Stimulated activated CD4-positive, alpha-beta T cell treated with anti-CD3 and anti-CD28 coated beads, Interleukin-12 subunit alpha, Interleukin-12 subunit beta, amount 100 ng/mL, for 24 hours (primary cell): ENCODE measurements around the gene SSH2.
"Not testable (repeated sequence)": the region's sequence is repeated elsewhere in the genome, so short reads cannot be mapped to it uniquely, and the experiment has no call there.

Source experiments
- DNase-seq, 2 experiments: peaks; one replicate each; pipeline ENCODE4 v3.0.0-alpha.2; 2020; ENCODE audit warnings: low read depth in 2 of 2

The SSH2 gene

DNA sequence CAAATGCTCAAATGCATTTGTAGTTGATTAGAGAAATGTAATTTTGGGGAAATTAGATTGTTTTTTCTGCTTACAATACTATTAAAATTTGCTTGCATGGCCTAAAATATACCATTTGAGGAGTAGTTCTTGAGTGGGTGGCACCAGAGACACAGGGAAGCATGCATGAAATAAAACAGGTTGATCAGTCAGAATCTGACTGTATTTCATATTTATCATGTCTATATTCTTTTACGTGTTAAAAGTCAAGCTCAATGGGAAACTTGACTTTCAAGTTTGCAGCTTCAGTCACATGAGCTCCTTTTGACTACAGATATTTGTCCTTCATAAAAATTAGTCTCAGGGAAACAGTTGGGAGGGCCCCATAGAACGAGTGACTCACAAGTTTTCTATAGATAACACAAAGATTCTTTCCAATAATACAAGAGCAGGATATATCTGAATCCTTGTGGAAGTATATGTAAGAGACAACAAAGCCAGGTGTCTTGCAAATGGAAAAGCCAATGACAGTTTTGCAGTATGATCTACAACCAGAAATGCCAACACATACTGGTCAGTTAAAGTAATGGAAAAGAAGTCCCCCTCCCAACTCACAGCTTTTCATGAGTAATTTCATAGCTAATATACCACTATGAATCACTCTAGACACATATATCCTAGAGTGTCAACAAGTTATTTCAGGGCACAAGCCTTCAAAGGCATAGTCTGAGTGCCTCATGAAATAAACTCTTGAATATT lies 265.1 kb downstream of the SSH2 start:
- DNase-seq: no peak

DNA sequence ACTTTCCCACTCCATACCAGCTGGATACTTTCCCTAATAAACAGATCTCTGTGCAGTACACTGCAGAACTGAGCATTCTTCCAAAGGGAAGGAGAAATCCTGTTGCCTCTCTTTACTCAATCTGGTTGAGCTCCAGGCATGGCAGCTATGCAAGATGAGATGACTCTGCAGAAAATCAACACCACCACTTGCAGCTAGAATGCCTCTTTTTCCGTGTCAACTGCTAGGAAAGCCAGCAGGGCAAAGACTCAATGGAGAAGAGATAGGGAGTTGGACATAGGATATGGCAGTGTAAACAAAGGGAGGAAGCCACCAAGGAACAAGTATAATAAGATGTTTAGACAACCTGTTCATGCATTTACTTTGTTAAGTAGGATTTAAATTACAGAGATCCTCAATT lies 266.9 kb downstream of the SSH2 start:
- no peak for DNase-seq

DNA sequence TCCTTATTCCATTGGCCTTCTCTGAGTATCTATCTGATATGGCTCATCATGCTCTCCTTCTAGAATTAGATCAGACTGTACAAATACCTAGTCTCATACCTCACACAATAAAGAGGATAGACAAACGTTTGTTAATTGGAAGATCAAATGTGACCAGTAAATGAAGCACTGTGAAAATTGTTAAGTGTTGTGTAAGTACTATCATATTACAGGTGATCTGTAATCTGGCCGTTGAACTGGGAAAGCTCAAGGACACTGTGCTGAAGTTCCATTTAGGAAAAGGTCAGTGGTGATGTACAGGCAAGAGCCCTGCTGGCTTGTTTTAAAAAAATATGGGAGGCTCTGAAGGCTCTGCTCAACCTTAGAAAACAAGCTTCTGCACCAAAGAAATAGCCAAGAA lies 268.8 kb downstream of the SSH2 start:
- no peak for DNase-seq

DNA sequence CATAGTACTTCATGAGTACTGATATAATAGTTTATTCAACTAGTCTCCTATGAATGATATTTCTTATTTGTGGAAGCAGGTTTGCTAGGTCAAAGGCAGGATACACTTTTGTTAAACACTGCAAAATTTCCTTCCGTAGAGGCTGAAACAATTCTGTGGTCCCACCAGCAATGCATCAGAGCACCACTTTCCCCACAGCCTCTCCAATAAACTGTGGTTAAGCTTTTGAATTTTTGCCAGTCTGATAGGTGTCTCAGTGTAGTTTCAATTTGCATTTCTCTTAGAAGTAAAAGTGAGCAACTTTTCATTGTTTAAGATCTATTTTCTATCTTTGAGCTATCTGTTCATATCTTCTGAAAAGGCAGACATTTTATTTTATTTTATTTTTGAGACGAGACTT lies 270.9 kb downstream of the SSH2 start:
- DNase-seq: no peak

DNA sequence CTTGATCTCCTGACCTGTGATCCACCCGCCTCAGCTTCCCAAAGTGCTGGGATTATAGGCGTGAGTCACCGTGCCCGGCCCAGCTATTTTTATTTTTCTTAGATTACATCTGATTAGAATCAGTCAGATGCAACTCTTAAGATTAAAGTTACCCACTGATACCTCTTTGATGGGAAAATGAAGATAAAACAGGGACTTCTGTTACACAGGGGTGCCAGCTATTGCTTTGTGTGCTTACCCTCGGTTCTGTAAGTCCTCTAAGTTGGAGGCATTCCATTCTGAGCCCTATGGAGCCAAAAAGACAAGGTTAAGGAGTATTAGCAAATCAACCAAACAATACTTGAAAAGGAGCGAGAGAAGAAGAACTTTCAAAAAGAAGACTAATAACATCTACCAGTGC lies 274.7 kb downstream of the SSH2 start:
- DNase-seq: no peak

DNA sequence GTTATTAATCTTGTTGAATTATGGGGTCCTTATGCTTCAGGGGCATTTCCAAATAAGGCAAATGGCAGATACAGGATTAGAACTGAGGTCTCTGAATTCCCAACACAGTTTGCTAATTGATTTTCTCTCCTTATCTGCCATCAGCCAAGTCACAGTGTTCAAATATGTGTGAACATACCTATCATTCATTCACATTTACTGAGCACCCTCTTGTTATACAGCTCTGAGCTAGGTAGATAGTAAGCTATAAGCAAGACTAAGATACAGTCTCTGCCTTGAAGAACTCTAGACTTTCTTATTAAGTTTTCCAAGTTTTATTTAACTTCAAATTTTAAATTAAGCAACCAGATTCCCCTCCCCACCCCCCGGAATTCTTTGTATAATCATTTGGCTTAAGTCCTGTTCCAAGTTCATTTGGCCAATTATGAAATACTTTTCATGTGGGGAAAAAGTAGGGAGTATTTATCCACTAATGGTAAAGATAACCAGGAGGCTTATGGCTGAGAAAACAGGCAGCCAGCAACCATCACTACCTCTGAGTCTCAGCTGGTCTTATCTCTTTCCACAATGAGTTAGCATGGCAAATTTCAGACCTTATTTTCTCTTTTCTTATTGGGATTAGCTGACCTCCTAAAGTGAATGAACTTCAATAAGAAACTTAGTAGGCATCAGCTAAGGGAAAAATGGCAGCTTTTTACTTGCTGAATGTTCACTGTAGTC lies 275.9 kb downstream of the SSH2 start:
- DNase-seq: no peak

DNA sequence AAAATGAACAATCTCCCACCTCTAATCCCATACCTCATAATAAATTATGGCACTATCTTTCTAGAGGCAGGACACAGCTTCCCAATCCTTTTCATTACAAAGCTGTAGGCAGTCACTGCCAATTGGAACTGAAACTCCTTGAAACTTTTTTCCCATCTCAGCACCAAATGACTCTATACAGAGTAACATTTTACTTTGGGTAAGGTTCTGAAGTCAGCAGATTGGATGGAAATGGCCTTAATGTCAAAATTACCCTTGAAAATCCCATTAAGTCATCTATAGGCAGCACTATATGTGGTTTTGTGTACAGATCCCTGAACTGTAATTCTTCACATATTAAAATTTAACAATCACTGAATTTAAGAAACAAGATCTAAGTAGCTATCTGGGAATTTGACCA lies 277.1 kb downstream of the SSH2 start:
- no peak for DNase-seq

DNA sequence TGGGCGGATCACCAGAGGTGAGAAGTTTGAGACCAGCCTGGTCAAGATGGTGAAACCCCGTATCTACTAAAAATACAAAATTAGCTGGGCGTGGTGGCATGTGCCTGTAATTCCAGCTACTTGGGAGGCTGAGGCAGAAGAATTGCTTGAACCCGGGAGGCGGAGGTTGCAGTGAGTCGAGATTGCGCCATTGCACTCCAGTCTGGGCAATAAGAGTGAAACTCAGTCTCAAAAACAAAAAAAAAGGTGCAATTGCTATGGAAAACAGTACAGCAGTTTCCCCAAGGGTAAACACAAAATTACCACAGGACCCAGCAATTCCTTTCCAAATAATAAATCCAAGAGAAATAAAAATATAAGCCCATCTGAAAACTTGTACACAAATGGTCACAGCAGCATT lies 278.1 kb downstream of the SSH2 start:
- not testable (repeated sequence) for DNase-seq

DNA sequence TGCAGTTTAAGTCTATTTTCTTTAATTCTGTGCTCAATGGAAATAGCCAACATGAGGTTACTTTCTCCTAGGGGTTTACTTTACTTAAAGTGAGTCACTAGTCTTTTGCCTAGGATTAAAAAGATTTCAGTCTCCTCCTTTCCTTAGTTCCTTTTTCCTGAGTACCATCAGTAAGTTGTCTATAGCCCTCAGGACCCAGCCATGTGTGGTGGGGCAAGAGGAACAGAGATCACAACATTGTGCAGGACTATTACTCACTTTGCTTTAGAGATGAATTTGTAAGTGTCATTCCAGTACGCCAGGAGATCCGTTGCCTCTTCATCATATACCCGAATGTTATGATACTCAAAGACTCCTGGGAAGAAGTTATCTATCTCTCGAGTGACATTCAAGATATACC lies 279.6 kb downstream of the SSH2 start:
- DNase-seq: no peak

DNA sequence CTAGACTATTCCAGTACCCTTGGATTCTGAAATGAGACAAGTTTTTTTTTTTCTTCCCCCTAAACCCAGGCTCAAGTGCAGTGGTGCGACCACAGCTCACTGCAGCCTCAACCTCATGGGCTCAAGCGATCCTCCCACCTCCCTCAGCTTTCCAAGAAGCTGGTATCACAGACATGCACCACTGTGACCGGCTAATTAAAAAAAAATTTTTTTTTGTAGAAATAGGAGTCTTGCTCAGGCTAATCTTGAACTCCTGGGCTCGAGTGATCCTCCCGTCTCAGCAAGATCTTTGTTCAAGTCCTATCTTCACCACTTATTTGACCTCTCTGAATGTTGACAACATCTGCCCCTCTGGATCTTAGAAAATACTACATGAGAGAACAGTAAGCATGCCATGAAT lies 280.7 kb downstream of the SSH2 start:
- no peak for DNase-seq

DNA sequence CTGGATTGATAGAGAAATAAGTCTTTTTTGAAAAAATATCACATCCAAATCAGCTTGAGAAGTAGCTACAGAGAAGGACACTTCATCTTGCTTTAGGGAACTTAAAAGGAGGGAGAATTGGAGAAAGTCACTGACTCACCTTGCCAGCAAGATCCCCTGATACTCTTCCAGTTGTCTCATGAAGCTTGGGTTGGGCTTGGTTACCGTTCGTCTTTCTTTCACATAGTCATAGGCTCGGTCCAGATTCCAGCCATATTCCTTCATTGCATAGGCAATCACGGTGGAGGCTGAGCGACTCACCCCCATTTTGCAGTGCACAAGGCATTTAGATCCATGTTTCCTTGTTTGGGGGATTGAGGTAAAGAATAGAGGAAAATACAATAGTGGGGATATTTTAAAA lies 282.0 kb downstream of the SSH2 start:
- no peak for DNase-seq

DNA sequence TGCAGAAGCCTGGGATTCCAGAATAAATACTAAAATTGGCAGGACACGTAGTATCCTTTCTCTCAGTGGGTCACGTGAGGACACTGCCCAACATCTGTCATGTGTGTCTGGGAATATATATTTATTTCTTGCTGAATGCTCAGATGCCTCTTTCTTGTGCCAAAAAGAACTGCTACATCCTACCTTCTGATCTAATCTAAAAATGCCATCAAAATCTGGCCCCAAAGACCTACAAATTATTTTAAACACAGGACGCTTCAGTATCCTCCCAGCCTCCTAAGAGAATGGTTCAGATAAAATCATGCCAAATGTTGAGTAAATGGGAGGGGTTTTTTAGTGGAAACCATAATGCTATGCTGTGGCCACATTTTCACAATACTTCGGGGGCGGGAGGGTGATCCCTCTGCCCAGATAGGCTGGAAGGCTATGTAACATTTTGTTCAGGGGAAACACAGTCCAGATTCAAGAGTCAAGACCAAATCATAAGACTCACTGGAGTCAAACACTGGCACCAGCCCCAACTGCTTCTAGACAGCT lies 284.4 kb downstream of the SSH2 start:
- DNase-seq: no peak

DNA sequence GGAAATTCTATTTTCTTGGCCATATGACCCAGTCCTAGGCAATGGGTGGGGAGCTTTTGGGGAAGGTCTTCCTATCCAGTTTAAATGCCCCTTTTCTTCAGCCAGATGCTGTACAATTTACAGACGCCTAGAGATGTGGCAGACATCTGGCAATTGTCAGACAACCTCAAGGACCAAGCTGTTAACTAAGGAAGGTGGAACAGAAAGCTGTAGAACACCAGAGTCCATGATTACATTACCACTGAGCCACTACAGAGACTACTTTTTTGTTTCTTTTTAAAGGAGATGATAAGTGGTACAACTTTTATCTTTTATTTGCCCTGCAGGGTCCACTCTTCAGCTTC lies 286.2 kb downstream of the SSH2 start:
- no peak for DNase-seq

DNA sequence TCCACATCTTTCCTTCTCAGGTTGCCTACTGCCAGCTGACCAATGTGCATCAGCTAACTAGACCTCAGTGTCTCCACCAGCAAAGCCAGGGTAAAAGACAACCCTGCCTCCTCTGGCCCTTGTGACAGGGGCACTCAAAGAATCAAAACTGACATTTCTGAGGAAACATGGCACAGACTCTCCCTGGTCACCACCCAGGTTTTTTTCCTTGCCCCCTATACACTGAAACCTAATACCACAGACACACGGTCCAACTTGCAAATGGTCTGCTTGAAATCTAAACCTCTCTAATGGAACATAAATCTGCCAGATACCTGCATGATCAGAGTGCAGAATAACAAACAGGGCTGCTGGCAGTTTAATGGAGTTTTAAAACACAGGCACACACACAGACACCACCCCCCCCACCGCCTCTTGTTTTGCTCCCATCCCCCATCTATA lies 287.8 kb downstream of the SSH2 start:
- DNase-seq: no peak

DNA sequence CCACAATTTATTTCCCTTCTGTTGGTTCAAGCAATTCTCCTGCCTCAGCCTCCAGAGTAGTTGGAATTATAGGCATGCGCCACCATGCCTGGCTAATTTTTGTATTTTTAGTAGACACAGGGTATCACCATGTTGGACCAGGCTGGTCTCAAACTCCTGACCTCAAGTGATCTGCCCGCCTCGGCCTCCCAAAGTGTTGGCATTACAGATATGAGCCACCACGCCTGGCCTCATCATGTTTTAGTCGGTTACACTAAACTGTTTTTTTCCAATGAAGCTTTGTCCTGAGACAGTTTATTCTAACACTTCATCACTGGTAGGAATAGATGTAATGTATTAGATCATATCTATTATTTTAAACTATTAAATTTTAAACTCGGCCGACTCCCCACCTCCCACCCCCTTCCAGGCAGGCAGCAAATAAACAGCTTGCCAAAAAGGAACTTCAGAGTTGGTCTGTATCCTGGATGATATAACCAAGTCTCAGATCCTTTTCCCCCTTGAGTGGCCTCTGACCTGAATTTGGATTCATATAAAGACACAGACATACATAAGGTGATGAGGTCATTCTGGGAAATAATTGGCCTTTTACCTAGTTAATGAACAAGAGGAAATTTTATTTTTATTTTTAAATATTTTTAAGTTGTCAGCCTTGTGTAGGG lies 288.9 kb downstream of the SSH2 start:
- DNase-seq: no peak

DNA sequence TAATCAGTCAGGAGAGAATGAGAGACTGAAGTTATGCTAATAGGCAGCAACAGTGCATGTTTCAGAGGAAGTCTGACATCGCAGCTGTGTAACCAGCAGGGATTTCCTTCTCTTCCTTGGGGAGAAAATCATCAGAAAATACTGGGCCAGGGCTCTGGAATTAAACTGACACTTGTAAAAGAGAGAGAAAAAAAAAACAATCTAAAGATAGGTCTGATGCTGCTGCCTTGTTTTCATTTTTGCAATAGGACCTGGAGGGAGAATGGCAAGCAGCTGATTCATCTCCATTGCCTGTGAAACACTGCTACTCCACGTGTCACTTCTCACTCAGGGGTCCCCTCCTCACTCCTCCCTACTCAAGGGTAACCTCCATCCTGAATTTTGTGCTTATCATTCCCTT lies 289.6 kb downstream of the SSH2 start:
- no peak for DNase-seq

DNA sequence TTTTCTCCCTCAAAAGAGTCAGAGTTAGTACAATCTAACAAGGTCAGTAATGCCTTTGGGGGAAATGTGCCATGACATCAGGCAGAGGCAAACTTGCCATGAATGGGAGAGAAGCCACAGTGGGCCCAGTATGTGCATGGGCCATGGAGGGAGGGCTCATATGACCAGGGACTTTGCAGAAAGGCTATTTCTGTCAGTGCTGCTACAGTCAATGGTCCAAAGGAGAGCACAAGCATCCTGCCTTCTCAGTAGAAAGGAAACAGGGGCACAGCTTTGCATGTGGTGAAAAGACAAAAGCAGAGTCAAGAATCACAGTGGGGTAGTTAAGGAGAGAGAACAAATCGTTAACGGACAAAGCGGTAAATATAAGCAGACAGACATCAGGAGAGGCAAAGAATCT lies 296.1 kb downstream of the SSH2 start:
- DNase-seq: no peak

DNA sequence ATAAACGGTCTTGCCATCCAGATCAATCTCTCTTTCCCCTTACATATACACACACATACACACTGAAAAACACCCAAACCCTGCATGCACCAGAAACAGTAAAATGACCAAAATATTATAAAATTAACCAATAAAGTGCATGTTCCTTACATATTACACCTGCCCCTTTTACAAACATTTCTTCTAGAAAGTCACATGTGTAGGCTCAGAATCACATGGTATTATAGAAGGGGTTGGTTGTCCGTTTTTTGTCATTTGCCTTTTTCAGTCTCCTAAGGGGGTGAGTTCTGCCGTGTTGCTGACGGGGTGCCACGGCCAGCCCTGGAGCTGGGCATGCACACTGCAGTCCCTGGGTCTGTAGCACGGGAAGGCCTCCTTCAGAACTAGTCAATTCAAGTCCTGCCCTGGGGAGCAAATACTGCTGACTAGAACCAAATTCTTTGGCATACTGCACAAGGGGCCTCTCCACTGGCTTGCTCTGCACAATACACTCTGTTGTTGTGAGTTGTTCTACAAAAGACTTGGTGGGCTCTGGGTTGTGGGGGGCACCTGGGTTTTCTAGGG lies 299.3 kb downstream of the SSH2 start:
- no peak for DNase-seq

DNA sequence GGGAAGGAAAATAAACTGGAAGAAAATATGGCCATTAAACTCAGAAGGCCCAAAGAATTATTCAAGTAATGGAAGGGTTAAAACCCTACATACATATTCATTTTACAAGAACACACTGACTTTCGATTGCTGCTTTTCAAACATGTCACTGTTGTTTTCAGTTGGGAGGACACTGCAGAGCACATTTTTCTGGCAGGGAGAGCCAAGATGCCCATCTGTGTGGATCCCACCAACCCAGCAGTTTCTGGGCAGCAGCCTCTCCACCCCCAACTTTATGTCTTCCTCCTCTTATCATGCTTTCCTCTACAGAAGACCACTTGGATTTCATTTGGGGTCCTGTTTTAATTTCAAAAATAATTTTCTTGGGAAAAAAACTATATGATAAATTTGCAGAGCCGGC lies 300.2 kb downstream of the SSH2 start:
- DNase-seq: no peak

DNA sequence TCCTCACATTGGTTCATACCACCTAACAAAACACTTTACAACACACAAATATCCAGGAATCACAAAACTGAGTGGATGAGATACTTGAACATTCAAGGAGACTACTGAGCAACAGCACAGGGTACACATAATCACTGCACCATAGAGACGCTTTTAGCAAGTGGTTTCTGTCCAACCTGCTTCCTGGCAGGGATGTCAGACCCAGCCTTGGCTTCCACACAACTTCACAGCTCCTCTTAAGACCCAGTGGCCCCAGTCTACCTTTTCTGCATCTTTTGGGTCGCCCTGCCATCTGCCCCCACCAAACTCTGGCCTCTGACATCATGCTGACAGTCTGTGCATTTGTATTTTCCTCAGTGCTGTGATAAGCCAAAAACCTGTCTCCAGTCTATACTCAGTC lies 301.4 kb downstream of the SSH2 start:
- no peak for DNase-seq

DNA sequence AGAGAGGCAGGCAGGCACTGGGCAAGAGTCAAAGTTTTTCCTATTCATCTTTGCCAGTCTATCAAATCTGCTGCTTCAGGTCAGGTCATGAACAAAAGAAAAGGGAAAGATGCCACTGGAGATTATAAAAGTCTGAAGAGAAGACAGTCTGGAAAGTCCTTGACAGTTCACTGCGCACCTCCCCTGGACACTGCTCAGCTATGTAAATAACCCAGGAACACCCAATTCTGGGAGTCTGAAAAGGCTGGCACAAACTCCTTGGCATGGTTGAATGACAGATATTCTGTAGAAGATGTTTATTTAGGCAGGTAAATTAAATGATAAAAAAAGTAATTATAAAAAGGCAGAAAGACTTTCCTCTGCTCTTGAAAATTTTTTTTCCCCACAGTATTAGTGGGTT lies 302.1 kb downstream of the SSH2 start:
- DNase-seq: no peak

DNA sequence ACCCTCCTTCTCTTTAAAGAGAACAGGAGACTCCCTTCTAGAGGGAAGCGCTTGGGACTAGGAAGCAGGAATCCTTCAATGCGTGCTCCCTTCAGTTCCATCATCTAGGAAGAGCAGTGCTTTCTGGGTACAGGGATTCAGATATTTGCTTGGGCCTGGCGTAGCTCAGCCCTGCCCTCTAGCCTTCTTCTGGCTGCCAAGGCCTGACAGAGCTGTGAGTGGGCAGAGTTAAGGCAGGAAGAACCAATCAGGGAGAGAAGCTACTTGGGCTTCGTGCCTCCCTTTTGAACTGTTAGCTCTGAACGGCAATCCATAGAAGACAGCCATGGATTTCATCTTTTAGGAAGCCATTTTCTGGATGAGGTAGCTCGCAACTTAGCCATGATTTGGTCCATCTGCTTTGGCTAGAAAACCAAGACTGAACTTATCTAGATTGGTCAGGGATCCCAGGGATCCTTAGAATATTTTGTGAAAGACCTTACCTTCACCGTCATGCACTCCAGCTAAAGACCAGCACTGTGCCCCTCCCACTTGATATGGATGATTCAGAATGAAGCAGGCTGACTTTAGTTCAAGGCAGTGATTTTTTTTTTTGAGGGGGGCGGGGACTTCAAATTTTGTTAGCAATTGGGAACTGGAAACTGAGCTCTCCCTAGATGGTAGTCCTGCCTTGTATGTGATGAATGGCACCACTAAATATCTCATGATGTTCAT lies 304.8 kb downstream of the SSH2 start:
- DNase-seq: no peak
